MCF 10A (cell line): ENCODE data around the gene DTX3. TPM values are rescaled to one million over a fixed set of nuclear protein-coding genes. Genes with fewer than 3 reads are reported as not detected.

Experiments used
- BruUV-seq: library from RNA; stranded (reverse); fragments of 400-500 nt; replicated peaks from 2 replicates; lab custom pipeline; 2021; lab: Mats Ljungman, UMichigan
- CTCF ChIA-PET: fragments of 300-600 bp; sonication (Branson Sonifier 250); formaldehyde crosslinking; extraction: SDS; loops from one replicate; lab custom pipeline; 2021; ENCODE audit warnings: antibody characterized with exemption, inconsistent platforms; lab: Yijun Ruan, JAX
- POLR2A ChIA-PET: fragments of 300-600, 350-650 bp; sonication (Branson Sonifier 250); formaldehyde crosslinking; extraction: SDS; loops from one replicate; lab custom pipeline; 2020; ENCODE audit warnings: antibody characterized with exemption, inconsistent platforms; lab: Yijun Ruan, JAX
- DNase-seq: peaks from one replicate; pipeline ENCODE4 v3.0.0-alpha.2; 2018; ENCODE audit not compliant: unreplicated experiment
- H3K27ac Mint-ChIP-seq: one replicate; pipeline ENCODE4 v1.8.0; 2022; ENCODE audit warnings: mild to moderate bottlenecking, low read depth, mixed read lengths; ENCODE audit not compliant: unreplicated experiment
- H3K27me3 Mint-ChIP-seq: one replicate; pipeline ENCODE4 v1.8.0; 2022; ENCODE audit warnings: mixed read lengths; ENCODE audit not compliant: insufficient read depth, unreplicated experiment
- H3K36me3 Mint-ChIP-seq: one replicate; pipeline ENCODE4 v1.8.0; 2022; ENCODE audit warnings: mild to moderate bottlenecking, moderate library complexity, mixed read lengths; ENCODE audit not compliant: insufficient read depth, unreplicated experiment
- H3K4me1 Mint-ChIP-seq: one replicate; pipeline ENCODE4 v1.8.0; 2022; ENCODE audit warnings: mixed read lengths; ENCODE audit not compliant: insufficient read depth, unreplicated experiment
- H3K4me3 Mint-ChIP-seq: one replicate; pipeline ENCODE4 v1.8.0; 2022; ENCODE audit warnings: mild to moderate bottlenecking, moderate library complexity, mixed read lengths; ENCODE audit not compliant: unreplicated experiment
- H3K9me3 Mint-ChIP-seq: one replicate; pipeline ENCODE4 v1.8.0; 2022; ENCODE audit warnings: mixed read lengths; ENCODE audit not compliant: unreplicated experiment
- CTCF ChIP-seq: fragments of 200-600 bp; IDR thresholded peaks from one replicate; pipeline ENCODE4 v1.8.0; 2022; ENCODE audit warnings: antibody characterized with exemption, mild to moderate bottlenecking; ENCODE audit not compliant: unreplicated experiment
- intact Hi-C: fragments of 100-400 bp; cut with micrococcal nuclease; formaldehyde crosslinking; loops from 2 replicates; pipeline ENCODE4 v1.14.1; 2022
- total RNA-seq: library from RNA; stranded (reverse); gene quantifications from 2 replicates; pipeline ENCODE4 v1.2.3, GENCODE V29; 2022

DTX3 gene
- total RNA-seq, 1 experiment from 2014 or later, result 2.0 TPM

DNA sequence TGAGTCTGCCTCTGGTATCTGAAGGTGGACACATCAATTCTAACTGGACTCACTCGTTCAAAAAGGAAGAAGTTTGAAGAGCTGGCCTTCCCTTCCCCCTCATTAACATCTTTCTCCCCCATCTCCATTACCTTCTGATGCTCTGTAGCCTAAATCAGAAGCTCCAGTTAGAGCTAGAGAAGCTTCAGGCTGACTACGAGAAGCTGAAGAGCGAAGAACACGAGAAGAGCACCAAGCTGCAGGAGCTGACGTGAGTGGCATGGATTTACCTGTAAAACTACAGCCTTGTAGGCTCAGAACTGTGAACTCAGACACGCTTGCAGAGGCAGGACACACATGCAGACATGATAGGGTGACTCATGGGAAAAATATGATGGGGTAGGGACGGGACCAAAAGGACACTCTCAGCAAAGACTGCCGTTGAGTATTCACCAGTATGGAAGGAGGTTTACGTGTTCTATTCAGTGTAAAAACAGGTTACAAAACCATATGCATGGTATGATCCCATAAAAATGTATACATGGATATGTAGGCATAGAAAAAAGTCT, 27.9 kb upstream of the DTX3 start:
- no peak for TF ChIP-seq CTCF
- POLR2A ChIA-PET, result interaction anchor here (0.9 kb wide), 1 partner anchor 59 kb away, joined by 6 read pairs; no protein-coding TSS in a partner anchor
- no peaks in the 10 kb centered on the region for H3K4me1 Mint-ChIP-seq
- CTCF ChIA-PET, result interaction anchor here (0.6 to 6.7 kb wide), 6 partner anchors 7 to 158 kb away, joined by 3 to 55 read pairs (median 6); no protein-coding TSS in a partner anchor
- H3K9me3 Mint-ChIP-seq, result no peaks in the 10 kb centered on the region
- no peak overlapping the region for H3K4me3 Mint-ChIP-seq
- no peak overlapping the region for H3K27ac Mint-ChIP-seq
- no TSS peak for BruUV-seq
- no peaks in the 10 kb centered on the region for H3K27me3 Mint-ChIP-seq
- H3K36me3 Mint-ChIP-seq, result no peaks in the 10 kb centered on the region
- DNase-seq, result peak; percentile 23
- intact Hi-C loops, result no loop called here

DNA sequence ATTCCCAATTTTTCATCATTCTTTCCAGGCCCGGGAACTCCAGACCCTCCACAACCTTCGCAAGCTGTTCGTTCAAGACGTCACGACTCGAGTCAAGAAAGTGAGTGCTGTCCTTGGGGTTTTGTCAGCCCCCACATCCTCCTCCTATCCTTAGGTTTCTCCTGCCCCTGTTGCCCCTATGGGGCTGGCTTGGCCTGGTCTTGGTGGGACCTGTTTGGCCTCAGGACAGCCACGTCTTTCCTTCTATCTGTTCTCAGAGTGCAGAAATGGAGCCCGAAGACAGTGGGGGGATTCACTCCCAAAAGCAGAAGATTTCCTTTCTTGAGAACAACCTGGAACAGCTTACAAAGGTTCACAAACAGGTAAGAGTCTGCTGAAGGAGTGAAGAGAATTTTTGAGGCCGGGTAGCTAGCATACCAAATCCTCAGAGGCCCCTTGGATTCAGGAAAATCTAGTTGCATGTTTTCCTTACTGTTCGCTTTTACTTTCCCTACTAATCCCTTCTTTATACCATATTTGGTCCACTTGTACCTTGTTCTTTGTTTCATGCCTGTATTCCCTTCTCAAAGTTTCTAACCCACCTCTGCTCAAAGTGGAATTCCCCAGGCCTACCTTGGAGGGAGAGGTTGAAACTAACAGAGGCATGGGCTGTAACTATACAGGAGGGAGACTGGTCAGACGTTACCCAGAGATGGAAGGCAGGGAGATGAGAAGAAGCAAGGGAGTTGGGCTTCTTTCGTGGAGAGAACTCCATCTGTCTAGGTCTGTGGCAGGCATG, 26.5 kb upstream of the DTX3 start:
- no peaks in the 10 kb centered on the region for H3K9me3 Mint-ChIP-seq
- no peak overlapping the region for H3K27ac Mint-ChIP-seq
- BruUV-seq, result no TSS peak
- ChIA-PET CTCF (interaction anchor here (0.6 to 1.9 kb wide), 3 partner anchors 12 to 330 kb away, joined by 3 to 7 read pairs (median 5); no protein-coding TSS in a partner anchor), POLR2A (interaction anchor here (0.7 kb wide), 1 partner anchor 1528 kb away, joined by 3 read pairs; no protein-coding TSS in a partner anchor)
- no peaks in the 10 kb centered on the region for H3K27me3 Mint-ChIP-seq
- no peak overlapping the region for H3K4me3 Mint-ChIP-seq
- H3K4me1 Mint-ChIP-seq, result no peaks in the 10 kb centered on the region
- no peaks in the 10 kb centered on the region for H3K36me3 Mint-ChIP-seq
- no peak for DNase-seq
- intact Hi-C loops, result no loop called here
- TF ChIP-seq CTCF, result no peak

DNA sequence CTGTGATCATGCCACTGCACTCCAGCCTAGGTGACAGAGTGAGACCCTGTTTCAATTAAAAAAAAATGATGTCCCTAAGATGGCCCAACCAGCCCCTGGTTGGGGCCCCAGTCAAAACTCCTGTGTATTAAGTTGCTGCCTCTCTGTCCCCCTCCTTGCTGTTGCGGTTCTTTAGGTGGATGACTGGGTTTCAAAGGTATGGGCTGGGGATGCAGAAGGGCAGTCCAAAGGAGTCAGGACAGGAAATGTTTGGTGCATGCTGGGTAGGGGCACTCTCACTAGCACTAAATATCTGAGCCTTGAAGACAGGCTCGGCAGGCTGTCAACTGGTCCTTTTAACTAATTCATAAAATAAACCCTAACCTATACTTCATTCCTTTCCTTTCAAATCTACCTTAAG, 25.6 kb upstream of the DTX3 start:
- CTCF ChIA-PET, result interaction anchor here (7.5 kb wide), 1 partner anchor 42 kb away, joined by 72 read pairs; no protein-coding TSS in a partner anchor
- no peaks in the 10 kb centered on the region for H3K36me3 Mint-ChIP-seq
- no peaks in the 10 kb centered on the region for H3K27me3 Mint-ChIP-seq

More for the DNA sequence above, 25.6 kb upstream of the DTX3 start:
- Mint-ChIP-seq H3K9me3 (no peaks in the 10 kb centered on the region), H3K27ac (no peak overlapping the region), H3K4me3 (no peak overlapping the region), H3K4me1 (no peaks in the 10 kb centered on the region)
- intact Hi-C loops, result no loop called here
- BruUV-seq, result no TSS peak
- no peak for TF ChIP-seq CTCF
- POLR2A ChIA-PET, result no interaction called here
- DNase-seq, result no peak
